ENCODE data around the gene PCP4.

The PCP4 gene

DNA sequence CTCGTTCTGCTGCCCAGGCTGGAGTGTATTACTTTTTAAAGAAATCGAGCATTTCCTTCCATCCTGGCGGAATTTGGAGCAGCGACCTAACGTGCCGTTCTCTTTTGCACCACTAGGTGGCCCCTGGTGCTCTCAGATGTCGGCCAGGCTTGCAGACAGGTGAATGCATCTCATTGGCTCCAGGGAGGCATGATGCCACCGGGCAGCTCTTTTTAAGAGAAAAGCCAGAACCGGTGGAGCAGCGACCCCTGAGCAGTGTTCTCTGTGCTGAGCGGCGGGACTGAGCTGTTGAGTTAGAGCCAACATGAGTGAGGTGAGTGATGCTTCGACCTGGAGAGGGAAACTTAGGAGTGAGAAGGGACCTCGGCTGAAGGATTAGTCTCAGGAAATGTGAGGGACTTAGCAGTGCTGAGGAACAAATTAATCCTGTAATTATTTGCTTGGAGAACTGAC is at the start of gene PCP4:
Gene PCP4 (plus strand): TSS at position 241 of the 453 bp plus-strand sequence. CDS start 64 bp downstream, at position 305.
- H3K36me3 ChIP-seq (ENCODE audit: insufficient read depth, low read length): no peaks in the 10 kb centered on the region
- no peak within 1 kb of the TSS for H2AFZ ChIP-seq (ENCODE audit: low read depth, low read length)
- H3K4me3 ChIP-seq (ENCODE audit: low read length): no peak within 1 kb of the TSS

DNA sequence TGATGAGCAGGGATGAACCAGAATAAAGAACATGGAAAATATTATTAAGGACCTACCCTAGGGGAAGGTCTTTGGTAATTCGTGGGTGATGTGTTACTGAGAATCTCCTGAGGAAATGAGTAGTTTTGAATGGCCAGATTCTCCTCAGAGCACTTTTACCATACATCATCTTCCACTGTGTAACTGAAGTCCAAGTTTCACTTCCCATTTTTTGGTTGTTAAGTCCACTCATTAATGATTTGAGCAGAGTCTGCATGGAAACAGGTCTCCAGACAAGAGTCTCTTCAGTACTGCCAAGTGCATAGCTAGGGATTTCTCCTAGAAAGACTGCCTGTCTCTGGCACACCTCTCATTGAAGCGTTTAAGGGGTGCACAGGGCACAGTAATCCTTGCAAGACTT is 48.7 kb upstream of the PCP4 start:
- Histone ChIP-seq H3K27me3 (ENCODE audit: insufficient read depth, low read length) (no peaks in the 10 kb centered on the region), H2AFZ (ENCODE audit: low read depth, low read length) (no peak overlapping the region), H3K4me1 (ENCODE audit: insufficient read depth, low read length) (no peaks in the 10 kb centered on the region), H3K36me3 (ENCODE audit: insufficient read depth, low read length) (no peaks in the 10 kb centered on the region), H3K9me3 (ENCODE audit: low read length) (no peaks in the 10 kb centered on the region), H3K4me3 (ENCODE audit: low read length) (no peak overlapping the region)

More for the DNA sequence above, at the start of gene PCP4:
- H3K27me3 ChIP-seq (ENCODE audit: insufficient read depth, low read length): no peaks in the 10 kb centered on the region
- no peaks in the 10 kb centered on the region for H3K4me1 ChIP-seq (ENCODE audit: insufficient read depth, low read length)
- no peaks in the 10 kb centered on the region for H3K9me3 ChIP-seq (ENCODE audit: low read length)

DNA sequence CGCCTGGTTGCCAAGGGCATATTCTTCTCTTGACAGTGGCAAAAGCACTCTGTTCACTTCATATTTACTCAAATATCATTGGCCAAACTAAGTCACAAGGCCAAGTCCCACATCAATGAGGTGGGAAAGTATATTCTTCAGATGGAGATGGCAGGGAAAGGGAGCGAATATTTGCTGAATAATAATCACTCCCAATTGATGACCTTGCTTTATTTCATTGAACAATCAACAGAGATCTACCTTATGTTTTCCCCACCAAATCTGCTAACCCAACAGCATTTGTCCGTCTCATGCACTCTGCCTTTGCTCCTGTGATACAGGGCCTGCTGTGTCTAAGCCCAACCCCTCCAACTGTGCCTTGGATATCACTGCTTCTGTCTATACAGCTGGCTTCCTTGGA is 45.2 kb upstream of the PCP4 start:
- H3K4me1 ChIP-seq (ENCODE audit: insufficient read depth, low read length): no peaks in the 10 kb centered on the region
- H3K27me3 ChIP-seq (ENCODE audit: insufficient read depth, low read length): no peaks in the 10 kb centered on the region
- no peaks in the 10 kb centered on the region for H3K36me3 ChIP-seq (ENCODE audit: insufficient read depth, low read length)
- no peaks in the 10 kb centered on the region for H3K9me3 ChIP-seq (ENCODE audit: low read length)
- H2AFZ ChIP-seq (ENCODE audit: low read depth, low read length): no peak overlapping the region
- no peak overlapping the region for H3K4me3 ChIP-seq (ENCODE audit: low read length)

DNA sequence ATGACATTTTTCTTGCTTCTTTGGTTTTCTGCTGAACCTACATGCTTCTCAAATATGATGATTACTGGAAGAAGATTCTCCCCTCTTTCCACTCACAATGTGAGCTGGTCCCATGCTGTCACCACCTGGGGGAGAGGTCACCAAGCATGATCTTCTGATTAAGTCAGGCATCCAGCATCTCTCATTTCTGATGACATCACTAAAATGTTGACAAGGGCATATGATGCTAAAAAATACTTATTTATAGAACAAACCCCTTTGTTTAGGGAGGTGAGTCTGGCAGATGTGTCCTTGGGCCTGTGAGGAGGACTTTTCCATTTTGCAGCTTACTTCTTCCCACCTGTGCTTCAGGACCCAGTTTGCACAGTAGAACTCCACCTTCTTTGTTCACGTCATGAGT is 42.0 kb upstream of the PCP4 start:
- Histone ChIP-seq H2AFZ (ENCODE audit: low read depth, low read length) (no peak overlapping the region), H3K4me1 (ENCODE audit: insufficient read depth, low read length) (no peaks in the 10 kb centered on the region), H3K27me3 (ENCODE audit: insufficient read depth, low read length) (no peaks in the 10 kb centered on the region), H3K4me3 (ENCODE audit: low read length) (no peak overlapping the region), H3K36me3 (ENCODE audit: insufficient read depth, low read length) (no peaks in the 10 kb centered on the region), H3K9me3 (ENCODE audit: low read length) (no peaks in the 10 kb centered on the region)

DNA sequence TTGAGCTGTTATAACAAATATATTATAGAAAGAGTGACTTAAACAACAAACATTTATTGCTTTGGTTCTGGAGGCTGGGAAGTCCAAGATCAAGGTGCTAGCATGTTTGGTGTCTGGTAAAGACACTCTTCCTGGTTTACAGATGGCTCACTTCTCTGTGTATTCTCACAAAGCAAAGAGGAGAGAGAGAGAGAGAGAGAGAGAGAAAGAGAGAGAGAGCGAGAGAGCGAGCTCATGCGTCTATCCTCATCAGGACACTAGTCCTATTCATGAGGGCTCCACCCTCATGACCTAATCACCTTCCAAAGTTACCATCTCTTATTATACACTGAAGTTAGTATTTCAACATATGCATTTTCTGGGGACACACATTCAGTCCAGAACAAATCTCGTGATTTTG is 32.7 kb upstream of the PCP4 start:
- Histone ChIP-seq H2AFZ (ENCODE audit: low read depth, low read length) (no peak overlapping the region), H3K36me3 (ENCODE audit: insufficient read depth, low read length) (no peaks in the 10 kb centered on the region), H3K4me1 (ENCODE audit: insufficient read depth, low read length) (no peaks in the 10 kb centered on the region), H3K9me3 (ENCODE audit: low read length) (no peaks in the 10 kb centered on the region), H3K4me3 (ENCODE audit: low read length) (no peak overlapping the region), H3K27me3 (ENCODE audit: insufficient read depth, low read length) (no peaks in the 10 kb centered on the region)

DNA sequence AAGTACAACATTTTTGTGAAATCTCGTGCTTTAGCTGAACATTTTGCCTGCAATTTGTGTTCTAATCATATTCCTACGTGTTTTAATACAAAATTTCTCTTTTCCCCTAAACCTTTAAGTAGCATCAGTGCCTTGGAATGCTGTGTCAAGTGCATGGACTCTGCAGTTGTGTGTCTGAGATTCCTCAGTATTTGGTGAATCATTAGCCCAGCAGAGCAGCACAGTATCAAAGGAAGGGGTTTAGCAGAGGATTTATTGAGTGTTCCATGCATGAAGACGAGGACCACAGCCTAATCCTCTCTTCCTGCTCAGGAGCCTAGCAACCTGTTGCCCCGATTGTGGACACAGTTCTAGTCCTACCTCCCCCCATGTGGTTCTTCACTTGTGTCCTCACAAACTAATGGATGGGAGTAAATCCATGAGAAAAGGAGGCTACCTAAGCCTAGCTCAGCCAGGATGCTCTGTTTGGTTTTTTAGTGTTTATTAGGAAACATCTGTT is 29.3 kb upstream of the PCP4 start:
- Histone ChIP-seq H3K9me3 (ENCODE audit: low read length) (no peaks in the 10 kb centered on the region), H3K36me3 (ENCODE audit: insufficient read depth, low read length) (no peaks in the 10 kb centered on the region), H3K4me1 (ENCODE audit: insufficient read depth, low read length) (no peaks in the 10 kb centered on the region), H2AFZ (ENCODE audit: low read depth, low read length) (no peak overlapping the region), H3K27me3 (ENCODE audit: insufficient read depth, low read length) (peaks cover 3% of the 10 kb centered on the region), H3K4me3 (ENCODE audit: low read length) (no peak overlapping the region)

DNA sequence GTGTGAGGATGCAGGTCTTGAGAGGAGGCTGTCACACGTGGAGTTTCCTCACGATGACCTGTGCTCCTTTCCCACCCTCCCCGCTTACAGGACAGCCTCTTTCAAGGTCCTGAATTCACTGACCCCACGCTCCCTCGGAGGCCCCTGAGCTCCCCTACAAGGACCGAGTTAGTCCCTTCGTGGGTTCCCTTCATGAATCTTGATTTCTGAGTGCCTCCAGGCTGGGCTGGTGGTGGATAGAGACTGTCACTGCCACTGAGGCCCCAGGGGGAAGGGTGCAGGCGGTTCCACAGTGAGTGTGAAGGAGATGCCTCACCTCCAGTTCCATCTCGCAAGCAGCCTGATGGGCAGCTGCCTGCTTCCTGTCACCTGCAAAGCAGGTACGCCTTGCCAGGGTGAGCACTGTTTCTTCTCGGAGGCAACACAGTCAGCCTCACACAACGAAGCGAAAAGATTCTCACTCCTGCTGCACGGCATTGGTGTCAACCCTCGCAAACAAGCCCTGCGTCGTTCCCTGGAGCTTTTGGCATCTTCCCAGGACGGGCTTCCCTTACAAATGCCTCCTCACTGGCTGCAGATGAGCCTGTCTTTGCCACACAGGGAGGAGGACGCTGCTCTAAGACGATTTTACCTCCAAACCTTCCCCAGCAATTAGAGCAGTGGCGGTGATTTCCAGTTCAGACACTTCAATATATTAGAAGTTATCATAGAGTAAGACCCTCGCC is 26.7 kb upstream of the PCP4 start:
- no peaks in the 10 kb centered on the region for H3K9me3 ChIP-seq (ENCODE audit: low read length)
- peaks cover 4% of the 10 kb centered on the region for H3K4me1 ChIP-seq (ENCODE audit: insufficient read depth, low read length)
- H3K27me3 ChIP-seq (ENCODE audit: insufficient read depth, low read length): peaks cover 3% of the 10 kb centered on the region
- H3K36me3 ChIP-seq (ENCODE audit: insufficient read depth, low read length): no peaks in the 10 kb centered on the region
- no peak overlapping the region for H2AFZ ChIP-seq (ENCODE audit: low read depth, low read length)
- no peak overlapping the region for H3K4me3 ChIP-seq (ENCODE audit: low read length)

DNA sequence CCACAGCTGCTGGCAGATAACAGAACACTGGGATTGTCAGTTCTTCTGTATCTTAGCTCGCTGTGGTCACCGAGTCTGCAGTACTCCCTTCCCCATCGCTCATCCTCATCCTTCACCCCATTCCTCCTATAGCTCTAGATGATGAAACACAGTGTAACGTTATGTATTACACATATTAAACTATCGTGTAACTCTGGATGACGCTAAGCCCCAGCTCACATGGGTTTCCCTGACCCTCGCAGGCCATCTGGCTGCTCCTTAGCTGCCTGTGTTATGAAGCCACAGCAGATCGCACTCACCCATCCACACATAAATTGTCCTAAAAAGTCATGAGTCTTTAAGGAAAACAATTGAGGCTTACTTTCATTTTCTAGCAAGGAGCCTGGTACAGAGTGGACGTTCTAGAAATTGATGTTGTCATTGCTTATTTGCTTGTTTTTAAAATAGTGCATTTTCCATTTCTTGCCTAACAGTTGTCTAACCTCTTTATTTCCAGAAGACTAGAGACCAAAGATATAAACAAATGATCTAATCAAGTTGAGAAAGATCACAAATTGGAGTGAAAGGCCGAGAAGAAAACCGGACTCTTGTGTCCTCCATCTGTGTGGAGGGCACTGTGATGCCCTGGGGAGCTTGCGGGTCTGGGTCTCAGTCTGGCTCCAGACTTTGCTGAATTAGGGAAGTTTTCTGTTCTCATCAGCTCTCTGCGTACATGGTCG is 24.3 kb upstream of the PCP4 start:
- H3K4me1 ChIP-seq (ENCODE audit: insufficient read depth, low read length): peaks cover 10% of the 10 kb centered on the region
- no peak overlapping the region for H2AFZ ChIP-seq (ENCODE audit: low read depth, low read length)
- H3K36me3 ChIP-seq (ENCODE audit: insufficient read depth, low read length): no peaks in the 10 kb centered on the region
- no peaks in the 10 kb centered on the region for H3K9me3 ChIP-seq (ENCODE audit: low read length)
- no peak overlapping the region for H3K4me3 ChIP-seq (ENCODE audit: low read length)
- H3K27me3 ChIP-seq (ENCODE audit: insufficient read depth, low read length): peaks cover 3% of the 10 kb centered on the region

DNA sequence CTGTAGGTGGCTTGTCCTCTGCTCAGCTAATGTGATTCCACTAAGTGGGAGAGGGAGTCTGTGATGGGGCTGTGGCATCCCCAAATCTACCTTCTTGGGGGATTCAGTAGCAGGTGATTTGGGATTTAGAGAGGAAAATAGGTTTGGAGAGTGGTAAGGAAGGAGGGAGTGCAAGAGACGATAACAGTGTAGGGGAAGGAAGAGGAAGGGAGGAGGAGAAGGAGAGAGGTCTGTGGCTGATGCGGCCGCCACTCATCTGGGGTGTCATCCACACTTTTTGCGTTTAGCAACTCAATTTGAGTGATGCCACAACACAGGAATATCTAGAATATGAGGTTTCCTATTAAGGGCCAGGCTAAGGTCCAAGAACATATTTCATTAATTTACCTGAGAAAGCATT is 23.8 kb upstream of the PCP4 start:
- H3K4me3 ChIP-seq (ENCODE audit: low read length): no peak overlapping the region
- peaks cover 10% of the 10 kb centered on the region for H3K4me1 ChIP-seq (ENCODE audit: insufficient read depth, low read length)
- no peaks in the 10 kb centered on the region for H3K36me3 ChIP-seq (ENCODE audit: insufficient read depth, low read length)
- H2AFZ ChIP-seq (ENCODE audit: low read depth, low read length): no peak overlapping the region
- H3K27me3 ChIP-seq (ENCODE audit: insufficient read depth, low read length): peaks cover 3% of the 10 kb centered on the region
- no peaks in the 10 kb centered on the region for H3K9me3 ChIP-seq (ENCODE audit: low read length)

DNA sequence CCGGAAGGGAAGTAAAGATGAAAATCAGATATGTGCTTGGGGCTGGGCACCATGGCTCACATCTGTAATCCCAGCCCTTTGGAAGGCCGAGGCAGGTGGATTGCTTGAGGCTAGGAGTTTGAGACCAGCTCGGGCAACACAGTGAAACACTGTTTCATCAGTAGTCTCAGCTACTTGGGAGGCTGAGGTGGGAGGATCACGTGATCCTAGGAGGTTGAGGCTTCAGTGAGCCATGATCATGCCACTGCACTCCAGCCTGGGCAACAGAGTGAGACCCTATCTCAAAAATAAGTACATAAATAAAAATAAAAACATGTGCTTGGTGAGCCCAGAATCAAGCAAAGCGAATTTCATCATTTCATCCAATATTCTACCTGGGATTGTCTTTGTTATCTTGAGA is 23.3 kb upstream of the PCP4 start:
- Histone ChIP-seq H3K4me1 (ENCODE audit: insufficient read depth, low read length) (peaks cover 10% of the 10 kb centered on the region), H3K27me3 (ENCODE audit: insufficient read depth, low read length) (peaks cover 3% of the 10 kb centered on the region), H3K4me3 (ENCODE audit: low read length) (no peak overlapping the region), H3K36me3 (ENCODE audit: insufficient read depth, low read length) (no peaks in the 10 kb centered on the region), H3K9me3 (ENCODE audit: low read length) (no peaks in the 10 kb centered on the region), H2AFZ (ENCODE audit: low read depth, low read length) (no peak overlapping the region)

DNA sequence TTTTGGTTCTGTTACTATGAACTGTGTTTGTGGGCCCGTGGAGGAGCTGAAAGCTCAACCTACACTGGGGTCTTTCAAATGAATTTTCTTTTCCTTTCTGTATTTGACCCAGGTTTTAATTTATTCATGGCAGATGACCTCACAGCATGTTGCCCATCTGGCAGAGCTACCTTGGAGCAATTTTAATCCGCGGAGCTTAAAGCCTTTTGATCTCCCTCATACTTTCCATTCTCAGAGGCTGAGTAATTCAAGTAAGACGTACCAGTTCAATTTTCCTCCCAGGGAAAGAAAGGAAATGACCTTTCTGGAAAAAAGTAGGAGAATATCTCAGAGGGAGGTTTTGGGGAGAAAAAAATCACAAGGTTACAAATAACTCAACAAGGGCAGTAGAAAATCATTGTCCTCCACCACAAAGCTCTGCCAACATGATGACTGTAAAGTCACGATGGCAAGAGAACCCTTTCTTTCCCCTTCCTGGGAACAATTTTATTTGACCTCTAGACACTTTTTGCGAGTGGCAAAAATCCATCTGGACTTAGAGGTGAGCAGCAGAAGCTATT is 21.6 kb upstream of the PCP4 start:
- H3K9me3 ChIP-seq (ENCODE audit: low read length): no peaks in the 10 kb centered on the region
- H2AFZ ChIP-seq (ENCODE audit: low read depth, low read length): no peak overlapping the region

DNA sequence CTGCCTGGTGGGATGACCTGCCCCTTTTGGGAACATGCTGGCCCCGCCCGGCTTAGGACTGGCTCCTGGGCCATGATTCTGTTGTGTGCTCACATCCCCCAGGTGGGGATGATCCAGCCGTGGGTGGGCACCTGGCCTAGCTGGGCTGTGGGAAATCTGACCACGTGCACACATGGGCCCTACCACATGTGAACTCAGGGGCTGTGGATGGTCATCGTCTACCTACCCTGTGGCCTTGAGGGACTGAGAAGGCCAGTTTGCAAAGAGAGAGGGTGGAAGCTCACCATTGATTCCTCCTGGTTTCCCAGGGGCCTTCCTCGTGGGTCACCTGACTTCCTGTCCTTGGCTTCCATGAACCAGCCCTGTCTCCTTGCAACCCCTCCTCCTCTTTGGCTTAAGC is 19.4 kb upstream of the PCP4 start:
- Histone ChIP-seq H3K36me3 (ENCODE audit: insufficient read depth, low read length) (no peaks in the 10 kb centered on the region), H3K4me1 (ENCODE audit: insufficient read depth, low read length) (peaks cover 10% of the 10 kb centered on the region), H3K4me3 (ENCODE audit: low read length) (no peak overlapping the region), H2AFZ (ENCODE audit: low read depth, low read length) (no peak overlapping the region), H3K9me3 (ENCODE audit: low read length) (no peaks in the 10 kb centered on the region), H3K27me3 (ENCODE audit: insufficient read depth, low read length) (no peaks in the 10 kb centered on the region)

More for the DNA sequence above, 21.6 kb upstream of the PCP4 start:
- Histone ChIP-seq H3K27me3 (ENCODE audit: insufficient read depth, low read length) (peaks cover under 1% of the 10 kb centered on the region), H3K4me1 (ENCODE audit: insufficient read depth, low read length) (peaks cover 10% of the 10 kb centered on the region), H3K36me3 (ENCODE audit: insufficient read depth, low read length) (no peaks in the 10 kb centered on the region), H3K4me3 (ENCODE audit: low read length) (no peak overlapping the region)

DNA sequence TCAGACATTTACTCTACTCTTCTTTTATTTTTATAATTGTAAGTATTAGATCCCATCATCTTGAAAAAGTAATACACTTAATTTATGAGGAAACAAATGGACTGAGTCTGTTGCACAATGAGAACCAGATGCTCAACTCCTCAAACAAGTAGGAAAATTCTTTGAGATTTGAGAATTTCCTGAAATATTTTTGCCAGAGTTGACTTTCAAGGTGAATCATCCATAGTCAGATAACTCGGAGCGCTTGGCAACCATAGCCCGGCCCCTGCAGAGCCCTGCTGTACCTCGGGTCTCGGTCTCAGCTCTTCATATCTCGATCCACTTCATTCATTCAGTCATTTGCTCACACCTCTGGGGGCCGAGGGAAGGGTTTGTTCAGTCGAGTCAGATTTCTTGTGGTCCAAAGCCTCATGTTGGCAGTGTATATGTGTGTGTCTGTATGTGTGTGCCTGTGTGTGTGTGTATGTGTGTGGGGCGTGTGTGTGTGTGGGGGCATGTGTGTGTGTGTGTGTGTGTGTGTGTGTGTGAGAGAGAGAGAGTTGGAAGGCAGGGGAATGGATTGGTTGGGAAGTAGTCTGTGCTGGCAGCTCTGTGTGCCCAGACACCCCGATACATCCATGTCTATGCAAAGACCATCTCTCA is 18.1 kb upstream of the PCP4 start:
- H2AFZ ChIP-seq (ENCODE audit: low read depth, low read length): no peak overlapping the region
- peaks cover 10% of the 10 kb centered on the region for H3K4me1 ChIP-seq (ENCODE audit: insufficient read depth, low read length)
- no peaks in the 10 kb centered on the region for H3K36me3 ChIP-seq (ENCODE audit: insufficient read depth, low read length)
- no peaks in the 10 kb centered on the region for H3K9me3 ChIP-seq (ENCODE audit: low read length)
- H3K4me3 ChIP-seq (ENCODE audit: low read length): no peak overlapping the region
- H3K27me3 ChIP-seq (ENCODE audit: insufficient read depth, low read length): no peaks in the 10 kb centered on the region

Data from neuron (in vitro differentiated cells).